ES-I3 (cell line): ENCODE data around the gene NOX3.

Source experiments
- H3K36me3 ChIP-seq: 2 replicates; pipeline ENCODE4 v1.6.1; 2013; ENCODE audit warnings: mild to moderate bottlenecking, low read length, control low read depth, moderate library complexity; ENCODE audit not compliant: insufficient read depth
- H3K4me1 ChIP-seq: 2 replicates; pipeline ENCODE4 v1.6.1; 2013; ENCODE audit warnings: mild to moderate bottlenecking, control low read depth, low read length; ENCODE audit not compliant: insufficient read depth
- H3K9ac ChIP-seq: 2 replicates; pipeline ENCODE4 v1.6.1; 2013; ENCODE audit warnings: low read depth, mild to moderate bottlenecking, low read length, moderate library complexity
- H3K9me3 ChIP-seq: 2 replicates; pipeline ENCODE4 v1.6.1; 2013; ENCODE audit warnings: mild to moderate bottlenecking, low read length, moderate library complexity; ENCODE audit not compliant: control insufficient read depth, insufficient read depth

Gene NOX3

GRCh38 chr6:155389130-155389529 is 66.5 kb downstream of the NOX3 start:
- Histone ChIP-seq H3K36me3 (no peaks in the 10 kb centered on the region), H3K9me3 (no peaks in the 10 kb centered on the region), H3K9ac (no peak overlapping the region), H3K4me1 (no peaks in the 10 kb centered on the region)

GRCh38 chr6:155388591-155388990 is 67.0 kb downstream of the NOX3 start:
- H3K4me1 ChIP-seq: no peaks in the 10 kb centered on the region
- no peak overlapping the region for H3K9ac ChIP-seq
- H3K36me3 ChIP-seq: no peaks in the 10 kb centered on the region
- no peaks in the 10 kb centered on the region for H3K9me3 ChIP-seq

- Histone ChIP-seq H3K36me3 (no peaks in the 10 kb centered on the region), H3K9me3 (no peaks in the 10 kb centered on the region), H3K4me1 (no peaks in the 10 kb centered on the region), H3K9ac (no peak overlapping the region)
These were observed 68.2 kb downstream of the NOX3 start for GRCh38 chr6:155387481-155387880.

GRCh38 chr6:155384321-155384952 is 71.2 kb downstream of the NOX3 start:
- Histone ChIP-seq H3K9me3 (no peaks in the 10 kb centered on the region), H3K9ac (no peak overlapping the region), H3K4me1 (no peaks in the 10 kb centered on the region), H3K36me3 (no peaks in the 10 kb centered on the region)

GRCh38 chr6:155383913-155384312 is 71.7 kb downstream of the NOX3 start:
- Histone ChIP-seq H3K4me1 (no peaks in the 10 kb centered on the region), H3K9me3 (no peaks in the 10 kb centered on the region), H3K9ac (no peak overlapping the region), H3K36me3 (no peaks in the 10 kb centered on the region)

- Histone ChIP-seq H3K9ac (no peak overlapping the region), H3K36me3 (no peaks in the 10 kb centered on the region), H3K9me3 (no peaks in the 10 kb centered on the region), H3K4me1 (no peaks in the 10 kb centered on the region)
These were observed 73.3 kb downstream of the NOX3 start for GRCh38 chr6:155382338-155382685.

- H3K36me3 ChIP-seq: no peaks in the 10 kb centered on the region
- H3K4me1 ChIP-seq: no peaks in the 10 kb centered on the region
- no peak overlapping the region for H3K9ac ChIP-seq
- no peaks in the 10 kb centered on the region for H3K9me3 ChIP-seq
These were observed 73.8 kb downstream of the NOX3 start for GRCh38 chr6:155381673-155382337.

GRCh38 chr6:155380666-155381332 is 74.8 kb downstream of the NOX3 start:
- H3K9ac ChIP-seq: no peak overlapping the region
- H3K36me3 ChIP-seq: no peaks in the 10 kb centered on the region
- no peaks in the 10 kb centered on the region for H3K4me1 ChIP-seq
- H3K9me3 ChIP-seq: no peaks in the 10 kb centered on the region

- H3K9me3 ChIP-seq: no peaks in the 10 kb centered on the region
- no peak overlapping the region for H3K9ac ChIP-seq
- H3K4me1 ChIP-seq: no peaks in the 10 kb centered on the region
- no peaks in the 10 kb centered on the region for H3K36me3 ChIP-seq
These were observed 76.9 kb downstream of the NOX3 start for GRCh38 chr6:155378724-155379123.

- Histone ChIP-seq H3K36me3 (no peaks in the 10 kb centered on the region), H3K9me3 (no peaks in the 10 kb centered on the region), H3K9ac (no peak overlapping the region), H3K4me1 (no peaks in the 10 kb centered on the region)
These were observed 77.4 kb downstream of the NOX3 start for GRCh38 chr6:155378276-155378675.

GRCh38 chr6:155377061-155377460 is 78.6 kb downstream of the NOX3 start:
- no peak overlapping the region for H3K9ac ChIP-seq

GRCh38 chr6:155375801-155376200 is 79.8 kb downstream of the NOX3 start:
- no peaks in the 10 kb centered on the region for H3K9me3 ChIP-seq
- no peak overlapping the region for H3K9ac ChIP-seq
- H3K4me1 ChIP-seq: no peaks in the 10 kb centered on the region
- no peaks in the 10 kb centered on the region for H3K36me3 ChIP-seq

More at GRCh38 chr6:155377061-155377460, 78.6 kb downstream of the NOX3 start:
- Histone ChIP-seq H3K36me3 (no peaks in the 10 kb centered on the region), H3K9me3 (no peaks in the 10 kb centered on the region), H3K4me1 (no peaks in the 10 kb centered on the region)

- H3K36me3 ChIP-seq: no peaks in the 10 kb centered on the region
- no peaks in the 10 kb centered on the region for H3K4me1 ChIP-seq
- H3K9me3 ChIP-seq: no peaks in the 10 kb centered on the region
- H3K9ac ChIP-seq: no peak overlapping the region
These were observed 81.0 kb downstream of the NOX3 start for GRCh38 chr6:155374681-155375080.

- Histone ChIP-seq H3K9ac (no peak overlapping the region), H3K9me3 (no peaks in the 10 kb centered on the region), H3K36me3 (no peaks in the 10 kb centered on the region), H3K4me1 (no peaks in the 10 kb centered on the region)
These were observed 82.4 kb downstream of the NOX3 start for GRCh38 chr6:155373276-155373675.

GRCh38 chr6:155372256-155372655 is 83.4 kb downstream of the NOX3 start:
- Histone ChIP-seq H3K9ac (no peak overlapping the region), H3K4me1 (no peaks in the 10 kb centered on the region), H3K36me3 (no peaks in the 10 kb centered on the region), H3K9me3 (no peaks in the 10 kb centered on the region)
